K562 (cell line): Measurements from ENCODE around the gene CPSF4.

Experiments
- EZH2 ChIP-seq: IDR thresholded peaks from 2 replicates; pipeline ENCODE4 v1.6.1; 2012; ENCODE audit warnings: low read depth, mild to moderate bottlenecking, inconsistent platforms, low read length, borderline replicate concordance
- FOS ChIP-seq: IDR thresholded peaks from 3 replicates; pipeline ENCODE4 v1.6.1; 2011; ENCODE audit not compliant: insufficient read length; ENCODE audit errors: extremely low read depth
- FOXJ3 ChIP-seq: sonication (generic); formaldehyde crosslinking; IDR thresholded peaks from 2 replicates; pipeline ENCODE4 v1.4.0; 2020; ENCODE audit warnings: mild to moderate bottlenecking, missing genetic modification reagents
- NONO ChIP-seq, 2 experiments: fragments of 200-400 bp in 1 of 2; fragments of 450-650 bp in 1 of 2; formaldehyde crosslinking in 1 of 2; IDR thresholded peaks; 2 replicates each; pipeline ENCODE4 v1.6.1; 2017; ENCODE audit warnings: low read depth in 2 of 2, mild to moderate bottlenecking in 2 of 2, moderate library complexity in 2 of 2, low read length in 1 of 2
- PML ChIP-seq: IDR thresholded peaks from 2 replicates; pipeline ENCODE4 v1.6.1; 2012; ENCODE audit warnings: low read length, inconsistent platforms
- PURB ChIP-seq: sonication (generic); formaldehyde crosslinking; IDR thresholded peaks from 2 replicates; pipeline ENCODE4 v1.9.0; 2021; ENCODE audit warnings: low read depth, mild to moderate bottlenecking, missing genetic modification reagents
- SRSF1 ChIP-seq: fragments of 200-400 bp; formaldehyde crosslinking; IDR thresholded peaks from 2 replicates; pipeline ENCODE4 v1.6.1; 2017; ENCODE audit warnings: mild to moderate bottlenecking, low read depth, low read length, moderate library complexity
- THRA ChIP-seq: fragments of 450-650 bp; IDR thresholded peaks from 2 replicates; pipeline ENCODE4 v1.6.1; 2017; ENCODE audit warnings: mild to moderate bottlenecking, moderate library complexity
- ZC3H11A ChIP-seq: IDR thresholded peaks from 2 replicates; pipeline ENCODE4 v1.6.1; 2012; ENCODE audit warnings: low read depth, low read length, improper control_type of control experiment
- ZNF407 ChIP-seq: fragments of 450-650 bp; IDR thresholded peaks from 2 replicates; pipeline ENCODE4 v1.6.1; 2016; ENCODE audit warnings: low read depth
- TF ChIP-seq, protein P1 (sequence below), 3 experiments: IDR thresholded peaks in 2 of 3; conservative IDR thresholded peaks in 1 of 3; 2 replicates each; pipeline ENCODE4 v1.5.1; 2011 to 2012; ENCODE audit warnings: low read length in 3 of 3, mild to moderate bottlenecking in 3 of 3, control low read depth in 2 of 3, improper control_type of control experiment in 1 of 3, inconsistent platforms in 1 of 3, low read depth in 1 of 3, mixed read lengths in 1 of 3, moderate library complexity in 1 of 3; ENCODE audit not compliant: insufficient read depth in 2 of 3
- TF ChIP-seq, protein P2 (sequence below): fragments of 250-450 bp; sonication (Bioruptor Pico); IDR thresholded peaks from 2 replicates; pipeline ENCODE4 v1.4.0; 2020; ENCODE audit warnings: mild to moderate bottlenecking, moderate library complexity

DNA sequence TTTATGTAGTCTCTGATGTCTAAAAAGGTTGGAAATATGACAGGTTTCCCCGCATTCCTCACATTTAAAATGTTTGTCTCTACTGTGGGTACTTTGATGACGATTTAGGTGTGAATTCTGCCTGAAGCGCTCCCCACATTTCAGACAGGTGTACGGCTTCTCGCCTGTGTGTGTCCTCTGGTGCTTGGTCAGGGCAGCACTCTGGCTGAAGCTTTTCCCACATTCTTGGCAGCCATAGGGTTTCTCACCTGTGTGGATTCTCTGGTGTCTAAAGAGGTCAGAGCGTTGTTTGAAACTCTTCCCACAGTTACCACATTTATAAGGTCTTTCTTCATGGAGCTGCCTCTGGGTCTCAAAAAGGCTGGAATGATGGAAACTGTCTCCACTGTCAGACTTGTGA is 55.1 kb downstream of the CPSF4 start:
- TF ChIP-seq ZC3H11A (no peak), FOS (no peak), THRA (no peak), NONO (IDR thresholded peaks at IDR 0.05; ENCODE audit: low read depth in 2 of 2, low read length in 1 of 2) (no peak), ZNF407 (no peak), EZH2 (no peak), SRSF1 (no peak), FOXJ3 (CRISPR knock-in tag) (no peak), PURB (no peak), PML (no peak)
- TF ChIP-seq, protein P1, sequence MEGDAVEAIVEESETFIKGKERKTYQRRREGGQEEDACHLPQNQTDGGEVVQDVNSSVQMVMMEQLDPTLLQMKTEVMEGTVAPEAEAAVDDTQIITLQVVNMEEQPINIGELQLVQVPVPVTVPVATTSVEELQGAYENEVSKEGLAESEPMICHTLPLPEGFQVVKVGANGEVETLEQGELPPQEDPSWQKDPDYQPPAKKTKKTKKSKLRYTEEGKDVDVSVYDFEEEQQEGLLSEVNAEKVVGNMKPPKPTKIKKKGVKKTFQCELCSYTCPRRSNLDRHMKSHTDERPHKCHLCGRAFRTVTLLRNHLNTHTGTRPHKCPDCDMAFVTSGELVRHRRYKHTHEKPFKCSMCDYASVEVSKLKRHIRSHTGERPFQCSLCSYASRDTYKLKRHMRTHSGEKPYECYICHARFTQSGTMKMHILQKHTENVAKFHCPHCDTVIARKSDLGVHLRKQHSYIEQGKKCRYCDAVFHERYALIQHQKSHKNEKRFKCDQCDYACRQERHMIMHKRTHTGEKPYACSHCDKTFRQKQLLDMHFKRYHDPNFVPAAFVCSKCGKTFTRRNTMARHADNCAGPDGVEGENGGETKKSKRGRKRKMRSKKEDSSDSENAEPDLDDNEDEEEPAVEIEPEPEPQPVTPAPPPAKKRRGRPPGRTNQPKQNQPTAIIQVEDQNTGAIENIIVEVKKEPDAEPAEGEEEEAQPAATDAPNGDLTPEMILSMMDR (IDR thresholded peaks at IDR 0.05 in 2 of 3, conservative IDR thresholded peaks at IDR 0.05 in 1 of 3; ENCODE audit: insufficient read depth in 2 of 3, low read depth in 1 of 3, low read length in 3 of 3): no peak
- TF ChIP-seq, protein P2, sequence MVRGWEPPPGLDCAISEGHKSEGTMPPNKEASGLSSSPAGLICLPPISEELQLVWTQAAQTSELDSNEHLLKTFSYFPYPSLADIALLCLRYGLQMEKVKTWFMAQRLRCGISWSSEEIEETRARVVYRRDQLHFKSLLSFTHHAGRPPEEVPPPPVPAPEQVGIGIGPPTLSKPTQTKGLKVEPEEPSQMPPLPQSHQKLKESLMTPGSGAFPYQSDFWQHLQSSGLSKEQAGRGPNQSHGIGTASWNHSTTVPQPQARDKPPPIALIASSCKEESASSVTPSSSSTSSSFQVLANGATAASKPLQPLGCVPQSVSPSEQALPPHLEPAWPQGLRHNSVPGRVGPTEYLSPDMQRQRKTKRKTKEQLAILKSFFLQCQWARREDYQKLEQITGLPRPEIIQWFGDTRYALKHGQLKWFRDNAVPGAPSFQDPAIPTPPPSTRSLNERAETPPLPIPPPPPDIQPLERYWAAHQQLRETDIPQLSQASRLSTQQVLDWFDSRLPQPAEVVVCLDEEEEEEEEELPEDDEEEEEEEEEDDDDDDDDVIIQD (CRISPR knock-in tag): no peak
